ENCODE results near the gene ZNF362. TPM values are rescaled to one million over a fixed set of nuclear protein-coding genes. Genes with fewer than 3 reads are reported as not detected.

Gene ZNF362
- polyA plus RNA-seq, 1 of the 3 experiments (the other 2 are of a cell fraction) = 17.1 TPM

DNA sequence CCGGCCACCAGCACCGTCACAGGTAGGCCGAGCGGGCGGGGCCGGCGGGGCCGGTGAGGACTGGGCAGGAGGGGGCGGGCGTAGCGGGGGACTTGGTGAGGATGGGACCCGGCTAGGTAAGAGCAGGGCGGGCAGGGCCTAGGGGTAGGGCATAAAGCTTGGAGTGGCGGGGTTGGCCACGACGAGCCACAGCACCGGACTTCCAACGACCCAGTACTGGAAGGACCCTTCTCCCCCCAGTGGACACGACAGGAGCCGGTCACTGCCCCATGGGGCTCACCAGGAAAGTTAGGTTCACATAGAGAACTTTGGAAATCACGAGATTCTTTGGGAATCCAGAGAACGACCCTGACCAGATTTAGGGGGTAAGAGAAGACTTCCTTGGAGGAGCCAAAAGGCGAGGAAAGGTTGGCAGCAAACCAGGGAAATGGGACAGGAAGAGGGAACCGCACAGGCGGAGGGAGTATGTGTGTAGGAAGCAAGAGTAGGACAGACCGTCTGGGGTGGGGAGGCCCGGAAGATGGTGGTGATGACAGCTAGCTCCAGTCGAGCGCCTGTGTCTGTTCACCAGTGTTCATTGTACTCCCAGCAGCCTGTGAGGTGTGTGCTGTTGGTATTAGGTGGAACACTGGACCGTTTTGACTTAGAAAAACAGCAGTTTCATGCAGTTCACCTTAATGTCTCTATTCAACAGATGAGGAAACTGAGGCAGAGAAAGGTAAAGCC, 20.4 kb downstream of the ZNF362 start:
- ChIA-PET POLR2A (no interaction called here), CTCF (no interaction called here)
- Histone ChIP-seq H3K27me3 (ENCODE audit: insufficient read depth) (no peaks in the 10 kb centered on the region), H3K4me3 (ENCODE audit: low read depth in 2 of 2, low read length in 1 of 2) (no peak overlapping the region), H3K9me2 (no peaks in the 10 kb centered on the region), H3K36me3 (replicated peaks in 1 of 2; ENCODE audit: control insufficient read depth in 1 of 2, insufficient read depth in 2 of 2, low read length in 1 of 2) (peaks cover 17 to 37% of the 10 kb centered on the region in 2 experiments), H3K9ac (no peak overlapping the region), H2AFZ (ENCODE audit: low read depth) (no peak overlapping the region), H3K79me2 (ENCODE audit: insufficient read depth) (peaks cover 27% of the 10 kb centered on the region; the same call in 1 of the 2 replicates), H3K4me1 (ENCODE audit: control insufficient read depth in 1 of 2, insufficient read depth in 2 of 2, low read depth in 1 of 2, low read length in 1 of 2) (no peaks in the 10 kb centered on the region; a peak in 1 of 4 replicates), H3K4me2 (no peak overlapping the region), H3K9me3 (no peaks in the 10 kb centered on the region), H3F3A (replicated peaks; ENCODE audit: insufficient read depth) (no peaks in the 10 kb centered on the region), H3K27ac (ENCODE audit: low read depth in 2 of 2, low read length in 1 of 2) (no peak overlapping the region), H4K20me1 (ENCODE audit: insufficient read depth) (peaks cover 34% of the 10 kb centered on the region)
- no peak for DNase-seq
- no peak for TF ChIP-seq RXRA (IDR thresholded peaks at IDR 0.05; ENCODE audit: borderline replicate concordance, low read depth)
- TF ChIP-seq, protein P1, sequence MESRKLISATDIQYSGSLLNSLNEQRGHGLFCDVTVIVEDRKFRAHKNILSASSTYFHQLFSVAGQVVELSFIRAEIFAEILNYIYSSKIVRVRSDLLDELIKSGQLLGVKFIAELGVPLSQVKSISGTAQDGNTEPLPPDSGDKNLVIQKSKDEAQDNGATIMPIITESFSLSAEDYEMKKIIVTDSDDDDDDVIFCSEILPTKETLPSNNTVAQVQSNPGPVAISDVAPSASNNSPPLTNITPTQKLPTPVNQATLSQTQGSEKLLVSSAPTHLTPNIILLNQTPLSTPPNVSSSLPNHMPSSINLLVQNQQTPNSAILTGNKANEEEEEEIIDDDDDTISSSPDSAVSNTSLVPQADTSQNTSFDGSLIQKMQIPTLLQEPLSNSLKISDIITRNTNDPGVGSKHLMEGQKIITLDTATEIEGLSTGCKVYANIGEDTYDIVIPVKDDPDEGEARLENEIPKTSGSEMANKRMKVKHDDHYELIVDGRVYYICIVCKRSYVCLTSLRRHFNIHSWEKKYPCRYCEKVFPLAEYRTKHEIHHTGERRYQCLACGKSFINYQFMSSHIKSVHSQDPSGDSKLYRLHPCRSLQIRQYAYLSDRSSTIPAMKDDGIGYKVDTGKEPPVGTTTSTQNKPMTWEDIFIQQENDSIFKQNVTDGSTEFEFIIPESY (IDR thresholded peaks at IDR 0.05; ENCODE audit: borderline replicate concordance, low read depth) = no peak
- WGBS (ENCODE audit: low lambda C conversion rate) = 93% methylated on average over 29 of the region's 30 CpGs

DNA sequence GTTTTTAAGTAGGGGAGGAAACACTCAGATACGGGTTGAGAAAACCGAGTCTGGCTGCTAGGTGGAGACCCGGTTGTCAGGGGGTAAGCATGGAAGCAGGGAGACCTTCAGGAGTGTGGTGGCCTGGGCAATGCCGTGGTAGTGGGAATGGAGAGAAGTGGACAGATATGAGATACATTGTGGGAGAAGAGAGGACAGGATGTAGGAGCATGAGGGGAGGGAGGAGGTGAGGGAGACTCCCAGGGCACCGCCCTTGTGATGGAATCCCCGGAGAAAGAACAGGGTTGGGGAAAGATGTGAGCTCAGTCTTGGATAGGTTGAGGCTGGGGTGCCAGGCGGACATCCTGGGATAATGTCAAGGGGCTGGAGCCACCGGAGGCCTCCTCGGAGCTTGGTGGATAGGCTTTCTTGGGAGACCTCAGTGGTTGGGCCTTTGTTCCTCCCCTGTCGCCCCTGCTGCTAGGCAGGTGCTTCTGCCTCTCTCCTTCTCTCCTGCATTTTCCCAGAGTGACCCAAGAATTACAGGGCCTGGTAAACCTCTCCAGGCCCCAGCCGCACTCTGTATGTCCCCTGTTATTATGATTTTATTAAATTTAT, 21.3 kb downstream of the ZNF362 start:
- Histone ChIP-seq H3K4me2 (no peak overlapping the region), H3K9ac (no peak overlapping the region), H3K9me2 (no peaks in the 10 kb centered on the region), H4K20me1 (ENCODE audit: insufficient read depth) (peaks cover 27% of the 10 kb centered on the region), H3K4me3 (ENCODE audit: low read depth in 2 of 2, low read length in 1 of 2) (no peak overlapping the region), H3K79me2 (ENCODE audit: insufficient read depth) (peaks cover 26% of the 10 kb centered on the region; the same call in 1 of the 2 replicates), H3F3A (replicated peaks; ENCODE audit: insufficient read depth) (no peaks in the 10 kb centered on the region), H2AFZ (ENCODE audit: low read depth) (no peak overlapping the region), H3K36me3 (replicated peaks in 1 of 2; ENCODE audit: control insufficient read depth in 1 of 2, insufficient read depth in 2 of 2, low read length in 1 of 2) (peaks cover 17 to 42% of the 10 kb centered on the region in 2 experiments), H3K4me1 (ENCODE audit: control insufficient read depth in 1 of 2, insufficient read depth in 2 of 2, low read depth in 1 of 2, low read length in 1 of 2) (no peaks in the 10 kb centered on the region; a peak in 1 of 4 replicates), H3K27me3 (ENCODE audit: insufficient read depth) (no peaks in the 10 kb centered on the region), H3K27ac (ENCODE audit: low read depth in 2 of 2, low read length in 1 of 2) (no peak overlapping the region), H3K9me3 (no peaks in the 10 kb centered on the region)
- DNase-seq = no peak
- CTCF ChIA-PET = interaction anchor here (1.7 kb wide), 1 partner anchor 18 kb away, joined by 9 read pairs; no protein-coding TSS in a partner anchor
- 92% methylated on average over 9 of the region's 11 CpGs for WGBS (ENCODE audit: low lambda C conversion rate)
- POLR2A ChIA-PET = no interaction called here
- TF ChIP-seq, protein P2, sequence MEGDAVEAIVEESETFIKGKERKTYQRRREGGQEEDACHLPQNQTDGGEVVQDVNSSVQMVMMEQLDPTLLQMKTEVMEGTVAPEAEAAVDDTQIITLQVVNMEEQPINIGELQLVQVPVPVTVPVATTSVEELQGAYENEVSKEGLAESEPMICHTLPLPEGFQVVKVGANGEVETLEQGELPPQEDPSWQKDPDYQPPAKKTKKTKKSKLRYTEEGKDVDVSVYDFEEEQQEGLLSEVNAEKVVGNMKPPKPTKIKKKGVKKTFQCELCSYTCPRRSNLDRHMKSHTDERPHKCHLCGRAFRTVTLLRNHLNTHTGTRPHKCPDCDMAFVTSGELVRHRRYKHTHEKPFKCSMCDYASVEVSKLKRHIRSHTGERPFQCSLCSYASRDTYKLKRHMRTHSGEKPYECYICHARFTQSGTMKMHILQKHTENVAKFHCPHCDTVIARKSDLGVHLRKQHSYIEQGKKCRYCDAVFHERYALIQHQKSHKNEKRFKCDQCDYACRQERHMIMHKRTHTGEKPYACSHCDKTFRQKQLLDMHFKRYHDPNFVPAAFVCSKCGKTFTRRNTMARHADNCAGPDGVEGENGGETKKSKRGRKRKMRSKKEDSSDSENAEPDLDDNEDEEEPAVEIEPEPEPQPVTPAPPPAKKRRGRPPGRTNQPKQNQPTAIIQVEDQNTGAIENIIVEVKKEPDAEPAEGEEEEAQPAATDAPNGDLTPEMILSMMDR (IDR thresholded peaks at IDR 0.05) = no peak
- no peak for TF ChIP-seq SIN3A (IDR thresholded peaks at IDR 0.05; ENCODE audit: borderline replicate concordance, low read depth, low read length)
- TF ChIP-seq YY1 (IDR thresholded peaks at IDR 0.05; ENCODE audit: low read depth) = no peak
- TF ChIP-seq JUND (IDR thresholded peaks at IDR 0.05) = no peak
- no peak for TF ChIP-seq EZH2phosphoT487 (IDR thresholded peaks at IDR 0.05; ENCODE audit: borderline replicate concordance, low read depth)
- TF ChIP-seq NFIC (IDR thresholded peaks at IDR 0.05; ENCODE audit: borderline replicate concordance) = no peak
- no peak for TF ChIP-seq TEAD4 (IDR thresholded peaks at IDR 0.05; ENCODE audit: borderline replicate concordance, insufficient read depth)
- TF ChIP-seq EP300 (IDR thresholded peaks at IDR 0.05; ENCODE audit: borderline replicate concordance in 1 of 2, low read depth in 1 of 2, low read length in 1 of 2) = no peak
- TF ChIP-seq POLR2AphosphoS5 (IDR thresholded peaks at IDR 0.05; ENCODE audit: low read depth, low read length) = no peak

Measured in SK-N-SH (cell line).